ENCODE results near the gene UBE4A.

DNA sequence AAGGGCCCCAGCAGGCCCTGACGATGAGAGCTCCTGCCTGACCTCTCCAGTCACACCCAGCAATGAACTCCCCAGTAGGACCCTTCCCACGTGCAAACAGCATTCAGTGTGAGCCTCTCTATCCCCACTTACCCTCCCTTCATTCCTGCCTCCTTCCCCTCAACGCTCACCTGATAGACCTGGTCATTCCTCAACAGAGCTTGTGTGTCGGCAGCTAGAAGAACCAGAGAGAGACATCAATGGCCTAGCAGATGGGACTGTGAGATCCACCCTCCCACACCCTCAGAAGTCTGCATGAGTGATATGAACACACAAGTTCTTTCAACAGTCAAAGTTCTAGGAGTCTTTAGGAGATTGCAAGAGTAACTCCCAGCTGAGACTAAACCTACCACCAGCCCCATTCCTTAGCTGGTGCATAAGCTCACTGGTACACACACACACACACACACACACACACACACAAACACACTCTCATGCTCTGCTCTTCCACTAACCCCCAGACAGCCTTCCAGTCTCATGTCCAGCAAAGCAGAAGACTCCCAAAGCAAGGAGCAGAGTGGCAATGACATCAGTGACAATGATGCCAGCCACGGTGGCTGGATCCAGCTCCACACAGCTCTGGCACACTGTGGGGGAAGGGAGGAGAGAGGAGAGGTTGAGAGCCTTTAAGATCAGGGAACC lies 20.0 kb upstream of the UBE4A start:
- TF ChIP-seq, protein P1, sequence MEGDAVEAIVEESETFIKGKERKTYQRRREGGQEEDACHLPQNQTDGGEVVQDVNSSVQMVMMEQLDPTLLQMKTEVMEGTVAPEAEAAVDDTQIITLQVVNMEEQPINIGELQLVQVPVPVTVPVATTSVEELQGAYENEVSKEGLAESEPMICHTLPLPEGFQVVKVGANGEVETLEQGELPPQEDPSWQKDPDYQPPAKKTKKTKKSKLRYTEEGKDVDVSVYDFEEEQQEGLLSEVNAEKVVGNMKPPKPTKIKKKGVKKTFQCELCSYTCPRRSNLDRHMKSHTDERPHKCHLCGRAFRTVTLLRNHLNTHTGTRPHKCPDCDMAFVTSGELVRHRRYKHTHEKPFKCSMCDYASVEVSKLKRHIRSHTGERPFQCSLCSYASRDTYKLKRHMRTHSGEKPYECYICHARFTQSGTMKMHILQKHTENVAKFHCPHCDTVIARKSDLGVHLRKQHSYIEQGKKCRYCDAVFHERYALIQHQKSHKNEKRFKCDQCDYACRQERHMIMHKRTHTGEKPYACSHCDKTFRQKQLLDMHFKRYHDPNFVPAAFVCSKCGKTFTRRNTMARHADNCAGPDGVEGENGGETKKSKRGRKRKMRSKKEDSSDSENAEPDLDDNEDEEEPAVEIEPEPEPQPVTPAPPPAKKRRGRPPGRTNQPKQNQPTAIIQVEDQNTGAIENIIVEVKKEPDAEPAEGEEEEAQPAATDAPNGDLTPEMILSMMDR (optimal IDR thresholded peaks at IDR 0.05 in 1 of 3, IDR thresholded peaks at IDR 0.05 in 1 of 3, conservative IDR thresholded peaks at IDR 0.05 in 1 of 3; ENCODE audit: extremely low read depth in 1 of 3, insufficient read depth in 2 of 3, low read length in 3 of 3), result no peak
- TF ChIP-seq EZH2 (IDR thresholded peaks at IDR 0.05; ENCODE audit: low read length), result no peak

All from keratinocyte (primary cell).